Measurements from ENCODE around the gene ANKRD27. TPM values are rescaled to one million over a fixed set of nuclear protein-coding genes. Genes with fewer than 3 reads are reported as not detected.
"Not testable (repeated sequence)": the region's sequence is repeated elsewhere in the genome, so short reads cannot be mapped to it uniquely, and the experiment has no call there.

Gene ANKRD27
- total RNA-seq, 3 donors from 2014 or later (not counting 1 experiment from before 2014, with no cell fraction given), result 35.8 to 47.1 (median 40.8) TPM

DNA sequence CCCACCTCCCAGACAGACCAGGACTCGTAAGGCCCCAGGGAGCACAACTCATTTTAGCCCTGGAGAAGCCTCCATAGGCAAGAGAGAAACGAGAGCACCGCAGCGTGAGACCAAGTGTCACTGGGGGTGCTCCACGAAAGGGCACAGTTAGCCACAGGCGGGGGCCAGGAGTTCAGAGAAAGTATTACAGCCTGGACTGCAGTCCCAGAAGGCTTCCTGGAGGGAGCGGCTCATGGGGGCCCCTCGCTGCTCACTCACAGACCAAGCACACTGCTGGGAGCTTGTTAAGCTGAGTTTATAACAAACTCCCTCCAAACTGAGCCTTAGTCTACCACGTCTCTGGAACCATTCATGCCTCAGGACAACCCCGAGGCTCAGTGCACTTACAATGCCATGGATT is 16.5 kb downstream of the ANKRD27 start:
- peaks cover 22% of the 10 kb centered on the region for H3K36me3 ChIP-seq (ENCODE audit: control insufficient read depth, insufficient read depth, low read length)
- H3K4me3 ChIP-seq (ENCODE audit: low read length), result no peak overlapping the region
- ATAC-seq (no peak), DNase-seq (no peak)
- no peaks in the 10 kb centered on the region for H3K27me3 ChIP-seq (ENCODE audit: control insufficient read depth, insufficient read depth, low read length)
- no peak overlapping the region for H3K4me3 Mint-ChIP-seq
- H3K36me3 Mint-ChIP-seq, result no peaks in the 10 kb centered on the region
- peaks cover 6 to 12% of the 10 kb centered on the region in 2 donors for H3K4me1 Mint-ChIP-seq
- intact Hi-C loops (cut with micrococcal nuclease), result no loop called here
- no peaks in the 10 kb centered on the region for H3K9me3 ChIP-seq (ENCODE audit: control insufficient read depth, insufficient read depth, low read length)
- WGBS (ENCODE audit: insufficient coverage), result 86% methylated on average over 10 of the region's 10 CpGs
- H3K9me3 Mint-ChIP-seq, result no peaks in the 10 kb centered on the region
- no peak overlapping the region for H3K27ac Mint-ChIP-seq
- H3K27me3 Mint-ChIP-seq (ENCODE audit: low read depth in 2 of 2), result no peaks in the 10 kb centered on the region
- H3K4me1 ChIP-seq (ENCODE audit: control insufficient read depth, insufficient read depth, low read length), result peaks cover 10% of the 10 kb centered on the region
- H3K27ac ChIP-seq (ENCODE audit: low read length), result no peak overlapping the region
- TF ChIP-seq, protein P1, sequence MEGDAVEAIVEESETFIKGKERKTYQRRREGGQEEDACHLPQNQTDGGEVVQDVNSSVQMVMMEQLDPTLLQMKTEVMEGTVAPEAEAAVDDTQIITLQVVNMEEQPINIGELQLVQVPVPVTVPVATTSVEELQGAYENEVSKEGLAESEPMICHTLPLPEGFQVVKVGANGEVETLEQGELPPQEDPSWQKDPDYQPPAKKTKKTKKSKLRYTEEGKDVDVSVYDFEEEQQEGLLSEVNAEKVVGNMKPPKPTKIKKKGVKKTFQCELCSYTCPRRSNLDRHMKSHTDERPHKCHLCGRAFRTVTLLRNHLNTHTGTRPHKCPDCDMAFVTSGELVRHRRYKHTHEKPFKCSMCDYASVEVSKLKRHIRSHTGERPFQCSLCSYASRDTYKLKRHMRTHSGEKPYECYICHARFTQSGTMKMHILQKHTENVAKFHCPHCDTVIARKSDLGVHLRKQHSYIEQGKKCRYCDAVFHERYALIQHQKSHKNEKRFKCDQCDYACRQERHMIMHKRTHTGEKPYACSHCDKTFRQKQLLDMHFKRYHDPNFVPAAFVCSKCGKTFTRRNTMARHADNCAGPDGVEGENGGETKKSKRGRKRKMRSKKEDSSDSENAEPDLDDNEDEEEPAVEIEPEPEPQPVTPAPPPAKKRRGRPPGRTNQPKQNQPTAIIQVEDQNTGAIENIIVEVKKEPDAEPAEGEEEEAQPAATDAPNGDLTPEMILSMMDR (IDR thresholded peaks at IDR 0.05), result no peak

DNA sequence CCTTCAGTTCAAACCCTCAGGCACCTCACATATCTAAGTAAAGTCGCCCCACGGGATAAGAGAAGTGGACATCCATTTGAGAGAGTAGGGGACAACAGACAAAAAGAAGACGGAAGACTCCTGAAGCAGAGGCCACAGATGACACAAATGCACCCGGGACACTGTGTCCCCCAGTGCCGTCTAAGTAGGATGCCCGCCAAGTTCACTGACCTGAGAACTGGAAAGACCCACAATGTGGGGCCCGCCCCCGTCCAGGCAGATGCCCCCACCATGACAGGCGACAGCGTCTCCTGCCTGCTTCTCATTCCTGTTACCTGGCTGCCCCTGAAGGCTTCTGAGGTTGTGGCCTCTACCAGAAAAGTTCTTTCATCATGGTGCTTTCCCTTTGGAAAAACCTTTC is 16.9 kb downstream of the ANKRD27 start:
- no peaks in the 10 kb centered on the region for H3K27me3 Mint-ChIP-seq (ENCODE audit: low read depth in 2 of 2)
- intact Hi-C loops (cut with micrococcal nuclease), result no loop called here
- no peak overlapping the region for H3K27ac Mint-ChIP-seq
- H3K27me3 ChIP-seq (ENCODE audit: control insufficient read depth, insufficient read depth, low read length), result no peaks in the 10 kb centered on the region
- no peaks in the 10 kb centered on the region for H3K9me3 Mint-ChIP-seq
- H3K9me3 ChIP-seq (ENCODE audit: control insufficient read depth, insufficient read depth, low read length), result no peaks in the 10 kb centered on the region
- no peak for DNase-seq
- no peak overlapping the region for H3K4me3 Mint-ChIP-seq
- H3K4me3 ChIP-seq (ENCODE audit: low read length), result no peak overlapping the region
- ATAC-seq, result no peak
- H3K4me1 ChIP-seq (ENCODE audit: control insufficient read depth, insufficient read depth, low read length), result peaks cover 10% of the 10 kb centered on the region
- H3K36me3 ChIP-seq (ENCODE audit: control insufficient read depth, insufficient read depth, low read length), result peaks cover 26% of the 10 kb centered on the region
- 95% methylated on average over 10 of the region's 10 CpGs for WGBS (ENCODE audit: insufficient coverage)
- H3K36me3 Mint-ChIP-seq, result no peaks in the 10 kb centered on the region
- H3K4me1 Mint-ChIP-seq, result peaks cover 3 to 8% of the 10 kb centered on the region in 2 donors
- H3K27ac ChIP-seq (ENCODE audit: low read length), result no peak overlapping the region
- TF ChIP-seq, protein P1 (IDR thresholded peaks at IDR 0.05), result no peak

GRCh38 chr19:32656379-32656778 is 18.6 kb downstream of the ANKRD27 start:
- H3K4me1 Mint-ChIP-seq; H3K27me3 ChIP-seq (ENCODE audit: control insufficient read depth, insufficient read depth, low read length); intact Hi-C loops (cut with micrococcal nuclease); H3K4me3 ChIP-seq (ENCODE audit: low read length); H3K27me3 Mint-ChIP-seq (ENCODE audit: low read depth in 2 of 2); H3K9me3 Mint-ChIP-seq; H3K27ac Mint-ChIP-seq; DNase-seq; H3K4me3 Mint-ChIP-seq; H3K27ac ChIP-seq (ENCODE audit: low read length); H3K9me3 ChIP-seq (ENCODE audit: control insufficient read depth, insufficient read depth, low read length); H3K36me3 Mint-ChIP-seq; ATAC-seq; H3K4me1 ChIP-seq (ENCODE audit: control insufficient read depth, insufficient read depth, low read length): not testable (repeated sequence)
- H3K36me3 ChIP-seq (ENCODE audit: control insufficient read depth, insufficient read depth, low read length), result peaks cover 27% of the 10 kb centered on the region
- 94% methylated on average over 8 of the region's 8 CpGs for WGBS (ENCODE audit: insufficient coverage)

DNA sequence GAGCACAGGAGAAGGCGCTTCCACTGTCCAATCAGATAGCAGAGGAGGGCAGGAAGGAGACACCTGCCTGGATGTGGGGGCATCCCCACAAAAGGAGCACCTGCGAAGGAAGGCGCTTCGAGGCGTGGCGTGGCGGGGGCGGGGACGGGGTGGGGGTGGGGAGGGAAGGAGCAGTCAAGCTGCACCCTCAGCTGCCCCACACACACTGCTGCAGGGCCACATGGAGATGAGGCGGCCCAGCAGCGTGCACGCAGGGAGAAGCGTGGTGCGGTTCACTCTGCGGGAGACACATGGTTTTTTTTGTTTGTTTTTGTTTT is 21.4 kb downstream of the ANKRD27 start:
- no peak overlapping the region for H3K4me3 Mint-ChIP-seq

More for the DNA sequence above, 21.4 kb downstream of the ANKRD27 start:
- no peaks in the 10 kb centered on the region for H3K27me3 Mint-ChIP-seq (ENCODE audit: low read depth in 2 of 2)
- peaks cover 36% of the 10 kb centered on the region for H3K36me3 ChIP-seq (ENCODE audit: control insufficient read depth, insufficient read depth, low read length)
- no peaks in the 10 kb centered on the region for H3K36me3 Mint-ChIP-seq
- H3K4me1 Mint-ChIP-seq, result no peaks in the 10 kb centered on the region
- ATAC-seq (no peak), DNase-seq (no peak)
- TF ChIP-seq, protein P1 (IDR thresholded peaks at IDR 0.05), result no peak
- H3K27ac Mint-ChIP-seq, result no peak overlapping the region
- H3K27ac ChIP-seq (ENCODE audit: low read length), result no peak overlapping the region
- H3K27me3 ChIP-seq (ENCODE audit: control insufficient read depth, insufficient read depth, low read length), result no peaks in the 10 kb centered on the region
- intact Hi-C loops (cut with micrococcal nuclease), result no loop called here
- no peaks in the 10 kb centered on the region for H3K4me1 ChIP-seq (ENCODE audit: control insufficient read depth, insufficient read depth, low read length)
- no peak overlapping the region for H3K4me3 ChIP-seq (ENCODE audit: low read length)
- no peaks in the 10 kb centered on the region for H3K9me3 ChIP-seq (ENCODE audit: control insufficient read depth, insufficient read depth, low read length)
- WGBS (ENCODE audit: insufficient coverage), result 82% methylated on average over 11 of the region's 15 CpGs
- H3K9me3 Mint-ChIP-seq, result no peaks in the 10 kb centered on the region
